BLaER1 treated with 17β-estradiol and CSF1 and Interleukin-3, amounts not matched to agents 10 nM and 100 nM (cell line): ENCODE data around the gene GPR27.

Experiments used
- H3K27ac ChIP-seq, 11 experiments: shearing (Covaris generic); formaldehyde crosslinking; 2 replicates each; pipeline ENCODE4 v1.8.1; 2022
- H3K27me3 ChIP-seq, 11 experiments: shearing (Covaris generic); formaldehyde crosslinking; 2 replicates each; pipeline ENCODE4 v1.8.1; 2022
- H3K36me3 ChIP-seq, 11 experiments: shearing (Covaris generic); formaldehyde crosslinking; 2 replicates each; pipeline ENCODE4 v1.8.1; 2022
- H3K4me1 ChIP-seq, 10 experiments: shearing (Covaris generic); formaldehyde crosslinking; 2 replicates each; pipeline ENCODE4 v1.8.1; 2022
- H3K4me2 ChIP-seq, 11 experiments: shearing (Covaris generic); formaldehyde crosslinking; 2 replicates each; pipeline ENCODE4 v1.8.1; 2022
- H3K4me3 ChIP-seq, 10 experiments: shearing (Covaris generic); formaldehyde crosslinking; 2 replicates each; pipeline ENCODE4 v1.8.1; 2022
- H3K9ac ChIP-seq, 11 experiments: shearing (Covaris generic); formaldehyde crosslinking; 2 replicates each; pipeline ENCODE4 v1.8.1; 2022
- H3K9me3 ChIP-seq, 11 experiments: shearing (Covaris generic); formaldehyde crosslinking; replicated peaks in 1 of 11; 2 replicates each; pipeline ENCODE4 v1.8.1; 2022
- H4K20me1 ChIP-seq, 11 experiments: shearing (Covaris generic); formaldehyde crosslinking; 2 replicates each; pipeline ENCODE4 v1.8.1; 2022
- Cebpa-rat ChIP-seq, 11 experiments: shearing (Covaris generic); IDR thresholded peaks; 2 replicates each; pipeline ENCODE4 v1.8.1; 2022

Gene GPR27

GRCh38 chr3:71805199-71805598 lies 51.5 kb downstream of the GPR27 start:
- Histone ChIP-seq H3K27me3 (no peaks in the 10 kb centered on the region), H3K4me2 (peak overlapping the region in 10 of 11 experiments; percentile 11 to 77 (median 62); a peak in 16 of 22 replicates)

DNA sequence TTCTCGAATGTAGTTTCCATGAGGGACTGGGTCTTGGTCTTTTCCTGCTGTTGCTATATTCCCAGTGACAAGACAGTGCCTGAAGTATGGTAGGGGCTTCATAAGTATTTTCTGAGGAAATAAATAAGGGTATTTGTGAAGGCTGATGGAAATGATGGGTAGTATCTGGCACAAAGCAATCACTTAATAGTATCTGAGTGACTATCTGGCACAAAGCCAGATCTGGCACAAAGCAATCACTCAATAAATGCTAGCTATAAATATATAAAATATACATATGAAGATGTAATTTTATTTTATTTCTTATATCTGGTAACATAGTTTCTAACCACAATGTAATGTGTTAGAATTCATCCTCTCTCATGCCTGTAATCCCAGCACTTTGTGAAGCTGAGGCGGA lies 52.0 kb downstream of the GPR27 start:
- TF ChIP-seq Cebpa-rat (IDR thresholded peaks at IDR 0.05) = no peak
- Histone ChIP-seq H3K9ac (no peak overlapping the region), H3K27ac (peak overlapping the region in 5 of 11 experiments; percentile 22 to 66 (median 64); a peak in 7 of 22 replicates), H3K4me1 (peaks cover 20 to 40% (median 27%) of the 10 kb centered on the region in 10 experiments), H3K36me3 (no peaks in the 10 kb centered on the region), H4K20me1 (no peaks in the 10 kb centered on the region), H3K9me3 (no peaks in the 10 kb centered on the region), H3K27me3 (no peaks in the 10 kb centered on the region), H3K4me2 (peak overlapping the region in 8 of 11 experiments; percentile 11 to 77 (median 66); a peak in 12 of 22 replicates), H3K4me3 (no peak overlapping the region)

More at GRCh38 chr3:71805199-71805598, 51.5 kb downstream of the GPR27 start:
- H3K36me3 ChIP-seq = no peaks in the 10 kb centered on the region
- no peak overlapping the region for H3K4me3 ChIP-seq
- TF ChIP-seq Cebpa-rat (IDR thresholded peaks at IDR 0.05) = no peak
- peak overlapping the region in 5 of 11 experiments; percentile 42 to 66 (median 64); a peak in 8 of 22 replicates for H3K27ac ChIP-seq
- no peaks in the 10 kb centered on the region for H4K20me1 ChIP-seq
- no peak overlapping the region for H3K9ac ChIP-seq
- no peaks in the 10 kb centered on the region for H3K9me3 ChIP-seq
- peaks cover 20 to 40% (median 27%) of the 10 kb centered on the region in 10 experiments for H3K4me1 ChIP-seq
